Activated CD8-positive, alpha-beta memory T cell treated with anti-CD3 and anti-CD28 coated beads, Interleukin-2, amount 50 U/mL, for 24 hours (primary cell): ENCODE data around the gene POLR3B.
"Not testable (repeated sequence)": the region's sequence is repeated elsewhere in the genome, so short reads cannot be mapped to it uniquely, and the experiment has no call there.

ENCODE experiments used
- DNase-seq: peaks from one replicate; pipeline ENCODE4 v3.0.0-alpha.2; 2020; ENCODE audit errors: extremely low read depth

Gene POLR3B

GRCh38 chr12:106342397-106343213, 14.9 kb upstream of the POLR3B start:
- no peak for DNase-seq

GRCh38 chr12:106343214-106343528, 14.4 kb upstream of the POLR3B start:
- DNase-seq = no peak

- no peak for DNase-seq
These were observed 13.4 kb upstream of the POLR3B start for GRCh38 chr12:106344131-106344530.

- no peak for DNase-seq
These were observed 11.8 kb upstream of the POLR3B start for GRCh38 chr12:106345746-106346145.

- no peak for DNase-seq
These were observed 9.1 kb upstream of the POLR3B start for GRCh38 chr12:106348411-106348810.

- DNase-seq = no peak
These were observed 4.4 kb upstream of the POLR3B start for GRCh38 chr12:106353175-106353574.

- DNase-seq = no peak
These were observed 1.1 kb downstream of the POLR3B start for GRCh38 chr12:106358396-106359241.

- DNase-seq = no peak
These were observed 2.3 kb downstream of the POLR3B start for GRCh38 chr12:106359646-106360399.

GRCh38 chr12:106360400-106360994, 2.9 kb downstream of the POLR3B start:
- no peak for DNase-seq

GRCh38 chr12:106362971-106363370, 5.4 kb downstream of the POLR3B start:
- DNase-seq = no peak

- no peak for DNase-seq
These were observed 6.7 kb downstream of the POLR3B start for GRCh38 chr12:106364261-106364660.

- no peak for DNase-seq
These were observed 12.2 kb downstream of the POLR3B start for GRCh38 chr12:106369624-106370346.

- no peak for DNase-seq
These were observed 21.2 kb downstream of the POLR3B start for GRCh38 chr12:106378788-106379187.

GRCh38 chr12:106380954-106381353, 23.4 kb downstream of the POLR3B start:
- no peak for DNase-seq

- not testable (repeated sequence) for DNase-seq
These were observed 24.3 kb downstream of the POLR3B start for GRCh38 chr12:106381866-106382265.

- no peak for DNase-seq
These were observed 29.4 kb downstream of the POLR3B start for GRCh38 chr12:106386813-106387535.

GRCh38 chr12:106387848-106388377, 30.4 kb downstream of the POLR3B start:
- DNase-seq = no peak

- DNase-seq = no peak
These were observed 31.6 kb downstream of the POLR3B start for GRCh38 chr12:106389151-106389550.

GRCh38 chr12:106392759-106393158, 35.2 kb downstream of the POLR3B start:
- no peak for DNase-seq

- no peak for DNase-seq
These were observed 52.3 kb downstream of the POLR3B start for GRCh38 chr12:106409878-106410277.
